GM12873 (cell line): ENCODE measurements around the gene PLA2R1.

Experiments
- TF ChIP-seq, protein P1 (sequence below): IDR thresholded peaks from 2 replicates; pipeline ENCODE4 v1.5.1; 2012; ENCODE audit warnings: low read depth, mild to moderate bottlenecking, moderate library complexity, low read length, control low read depth; ENCODE audit not compliant: insufficient read depth; ENCODE audit errors: missing control alignments

PLA2R1 gene

DNA sequence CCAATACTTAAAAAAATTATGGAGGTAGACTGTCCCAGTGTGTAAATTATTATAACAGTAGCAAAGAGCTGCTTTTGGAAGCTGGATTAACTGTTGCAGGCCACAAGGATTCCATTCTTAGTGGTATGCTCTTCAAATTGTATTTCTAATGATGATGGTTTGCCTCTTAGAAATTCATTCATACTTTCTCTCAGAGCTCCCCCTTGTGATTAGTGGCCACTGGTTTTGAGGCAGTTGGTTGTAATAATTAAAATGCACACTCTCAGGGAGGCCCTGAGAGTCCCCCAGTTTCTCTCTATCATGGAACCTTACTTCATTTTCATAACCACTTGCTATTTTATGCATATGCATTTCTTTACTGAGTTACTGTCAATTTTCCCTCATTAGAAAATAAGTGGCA is 122.5 kb downstream of the PLA2R1 start:
- TF ChIP-seq, protein P1, sequence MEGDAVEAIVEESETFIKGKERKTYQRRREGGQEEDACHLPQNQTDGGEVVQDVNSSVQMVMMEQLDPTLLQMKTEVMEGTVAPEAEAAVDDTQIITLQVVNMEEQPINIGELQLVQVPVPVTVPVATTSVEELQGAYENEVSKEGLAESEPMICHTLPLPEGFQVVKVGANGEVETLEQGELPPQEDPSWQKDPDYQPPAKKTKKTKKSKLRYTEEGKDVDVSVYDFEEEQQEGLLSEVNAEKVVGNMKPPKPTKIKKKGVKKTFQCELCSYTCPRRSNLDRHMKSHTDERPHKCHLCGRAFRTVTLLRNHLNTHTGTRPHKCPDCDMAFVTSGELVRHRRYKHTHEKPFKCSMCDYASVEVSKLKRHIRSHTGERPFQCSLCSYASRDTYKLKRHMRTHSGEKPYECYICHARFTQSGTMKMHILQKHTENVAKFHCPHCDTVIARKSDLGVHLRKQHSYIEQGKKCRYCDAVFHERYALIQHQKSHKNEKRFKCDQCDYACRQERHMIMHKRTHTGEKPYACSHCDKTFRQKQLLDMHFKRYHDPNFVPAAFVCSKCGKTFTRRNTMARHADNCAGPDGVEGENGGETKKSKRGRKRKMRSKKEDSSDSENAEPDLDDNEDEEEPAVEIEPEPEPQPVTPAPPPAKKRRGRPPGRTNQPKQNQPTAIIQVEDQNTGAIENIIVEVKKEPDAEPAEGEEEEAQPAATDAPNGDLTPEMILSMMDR: peak; percentile 57

DNA sequence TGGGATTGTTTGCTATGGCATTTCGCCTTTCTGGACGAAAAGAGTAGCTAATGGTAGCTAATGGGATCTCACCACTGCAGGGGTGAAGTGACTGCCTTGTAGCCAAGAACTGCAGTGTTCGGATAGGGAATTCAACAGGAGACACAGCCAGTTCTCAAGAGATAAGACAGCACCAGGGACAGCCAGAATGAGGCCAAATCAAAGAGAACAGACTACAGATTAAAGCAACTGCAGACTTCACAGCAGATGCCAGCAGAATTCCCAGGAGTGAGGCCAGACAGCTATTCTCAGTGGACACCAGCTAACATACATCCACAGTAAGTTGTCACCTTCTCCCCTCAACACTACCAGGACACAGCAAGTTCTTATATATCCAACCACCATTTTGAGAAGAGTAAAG is 124.0 kb downstream of the PLA2R1 start:
- TF ChIP-seq, protein P1: no peak

DNA sequence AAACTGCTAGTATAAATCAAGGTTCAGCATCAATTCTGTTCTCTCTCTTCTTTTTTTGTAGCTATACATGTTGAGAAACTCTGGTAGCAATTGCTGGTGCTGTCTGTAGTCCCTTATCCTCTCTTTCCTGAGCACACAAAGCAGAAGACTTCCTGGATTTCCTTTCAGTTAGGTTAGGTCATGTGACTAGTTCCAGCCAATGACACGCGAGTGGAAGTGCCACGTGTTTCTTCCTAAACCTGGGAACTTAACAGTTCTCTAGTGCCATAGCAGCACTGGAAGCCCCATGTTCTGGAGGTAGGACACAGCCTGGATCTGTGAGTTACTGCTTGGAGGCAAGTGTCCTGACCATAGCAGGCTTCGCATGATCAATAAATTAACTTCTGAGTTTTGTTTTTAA is 125.9 kb downstream of the PLA2R1 start:
- TF ChIP-seq, protein P1: no peak

DNA sequence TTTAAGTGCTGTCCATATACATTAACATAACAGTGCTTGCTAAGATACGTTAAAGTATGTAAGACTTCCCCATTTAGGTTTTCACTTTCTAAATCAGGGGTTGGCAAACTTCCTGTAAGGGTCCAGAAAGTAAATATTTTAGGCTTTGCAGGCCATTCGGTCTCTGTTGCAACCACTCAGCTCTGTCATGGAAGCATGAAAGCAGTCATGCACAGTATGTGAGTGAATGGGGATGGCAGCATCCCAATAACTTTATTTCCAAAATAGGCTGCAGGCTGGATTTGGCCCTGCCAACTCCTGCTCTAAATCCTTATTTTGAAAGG is 128.7 kb downstream of the PLA2R1 start:
- TF ChIP-seq, protein P1: no peak

DNA sequence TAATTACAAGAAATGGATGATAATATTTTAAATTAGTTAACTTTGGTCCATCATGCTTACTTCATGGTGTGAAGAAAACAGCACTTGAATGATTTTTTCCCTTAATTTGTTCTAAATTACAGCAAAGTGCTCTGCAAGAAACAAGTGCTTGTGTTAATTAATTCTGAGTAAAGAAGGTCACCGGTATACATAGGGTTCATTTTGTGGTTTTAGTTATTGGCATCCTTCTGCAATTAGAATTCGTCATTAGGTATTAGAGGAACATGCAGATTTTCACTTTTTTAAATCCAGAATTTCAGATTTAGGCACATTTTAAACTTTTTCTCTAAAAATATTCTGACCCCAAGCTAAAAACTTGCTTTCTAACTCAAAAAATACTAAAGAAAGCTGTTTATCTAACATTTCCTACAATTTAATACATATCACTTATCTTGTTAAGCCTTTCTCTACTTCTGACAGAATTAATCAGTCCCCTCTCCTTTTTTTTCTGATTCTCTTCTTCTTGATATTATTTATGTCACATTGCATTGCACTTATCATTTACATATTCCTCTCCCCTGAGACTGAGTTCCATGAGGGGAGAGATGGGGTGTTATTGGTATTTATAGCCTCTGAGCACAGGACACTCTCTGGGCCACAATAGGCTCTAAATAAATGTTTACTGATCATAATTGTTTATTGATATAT is 129.2 kb downstream of the PLA2R1 start:
- TF ChIP-seq, protein P1: no peak

DNA sequence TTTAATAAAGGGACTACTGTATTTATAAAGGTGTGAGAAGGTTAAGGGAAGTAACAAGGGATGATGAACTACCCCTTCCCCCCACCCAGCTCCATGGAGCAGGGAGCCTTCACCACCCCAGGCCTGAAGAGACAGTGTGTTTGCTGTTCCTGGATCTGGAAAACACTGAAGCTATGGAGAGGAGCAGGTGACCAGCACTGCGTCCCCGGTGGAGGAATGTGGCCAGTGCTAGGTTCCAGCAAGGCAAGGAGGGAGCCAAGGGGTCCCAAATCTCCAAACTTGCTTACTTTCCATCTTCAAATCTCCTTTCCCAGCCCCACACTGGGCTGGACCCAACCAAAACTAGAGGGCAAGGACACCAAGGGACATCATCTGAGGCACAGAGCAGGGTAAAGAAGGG is 135.7 kb downstream of the PLA2R1 start:
- TF ChIP-seq, protein P1: no peak

DNA sequence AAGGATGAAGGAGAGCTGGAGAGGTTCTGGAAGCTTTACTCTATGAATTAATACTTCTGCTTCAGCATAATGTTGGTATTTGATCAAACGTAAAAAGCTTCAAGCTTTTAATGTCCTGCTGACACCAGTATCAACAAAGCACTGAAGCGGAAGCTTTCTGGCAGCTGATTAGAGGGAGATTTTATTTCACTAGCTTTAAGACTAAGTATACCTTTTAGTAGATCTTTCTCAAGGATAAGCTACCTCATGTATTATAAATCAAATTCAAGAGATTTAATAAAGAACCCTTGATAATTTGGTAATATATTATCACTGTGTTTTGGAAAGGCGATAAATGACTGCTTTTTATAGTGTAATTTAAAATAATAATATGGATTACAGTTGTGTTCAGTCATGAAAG is 136.4 kb downstream of the PLA2R1 start:
- TF ChIP-seq, protein P1: no peak
